Nephron (organoid): ENCODE data around the gene C1QL2.

Source experiments
- H3K27ac Mint-ChIP-seq, 3 experiments: 2 replicates each; pipeline ENCODE4 v1.8.0; 2020; ENCODE audit warnings: mixed read lengths in 3 of 3, mild to moderate bottlenecking in 2 of 3, moderate library complexity in 1 of 3
- H3K27me3 Mint-ChIP-seq: 2 replicates; pipeline ENCODE4 v1.8.0; 2021; ENCODE audit warnings: low read depth, mild to moderate bottlenecking, moderate library complexity, mixed read lengths
- H3K36me3 Mint-ChIP-seq: 2 replicates; pipeline ENCODE4 v1.8.0; 2020; ENCODE audit warnings: low read depth, mixed read lengths
- H3K4me1 Mint-ChIP-seq: 2 replicates; pipeline ENCODE4 v1.8.0; 2020; ENCODE audit warnings: mixed read lengths
- H3K4me3 Mint-ChIP-seq, 3 experiments: 2 replicates each; pipeline ENCODE4 v1.8.0; 2020; ENCODE audit warnings: mild to moderate bottlenecking in 3 of 3, mixed read lengths in 3 of 3, moderate library complexity in 2 of 3
- H3K9me3 Mint-ChIP-seq: 2 replicates; pipeline ENCODE4 v1.8.0; 2020; ENCODE audit warnings: mixed read lengths
- TF ChIP-seq, protein P1 (sequence below), 3 experiments: fragments of 200-600 bp; sonication (generic); IDR thresholded peaks; one replicate each; pipeline ENCODE4 v1.5.0; 2021; ENCODE audit warnings: antibody characterized with exemption in 3 of 3; ENCODE audit not compliant: unreplicated experiment in 3 of 3

C1QL2 gene

DNA sequence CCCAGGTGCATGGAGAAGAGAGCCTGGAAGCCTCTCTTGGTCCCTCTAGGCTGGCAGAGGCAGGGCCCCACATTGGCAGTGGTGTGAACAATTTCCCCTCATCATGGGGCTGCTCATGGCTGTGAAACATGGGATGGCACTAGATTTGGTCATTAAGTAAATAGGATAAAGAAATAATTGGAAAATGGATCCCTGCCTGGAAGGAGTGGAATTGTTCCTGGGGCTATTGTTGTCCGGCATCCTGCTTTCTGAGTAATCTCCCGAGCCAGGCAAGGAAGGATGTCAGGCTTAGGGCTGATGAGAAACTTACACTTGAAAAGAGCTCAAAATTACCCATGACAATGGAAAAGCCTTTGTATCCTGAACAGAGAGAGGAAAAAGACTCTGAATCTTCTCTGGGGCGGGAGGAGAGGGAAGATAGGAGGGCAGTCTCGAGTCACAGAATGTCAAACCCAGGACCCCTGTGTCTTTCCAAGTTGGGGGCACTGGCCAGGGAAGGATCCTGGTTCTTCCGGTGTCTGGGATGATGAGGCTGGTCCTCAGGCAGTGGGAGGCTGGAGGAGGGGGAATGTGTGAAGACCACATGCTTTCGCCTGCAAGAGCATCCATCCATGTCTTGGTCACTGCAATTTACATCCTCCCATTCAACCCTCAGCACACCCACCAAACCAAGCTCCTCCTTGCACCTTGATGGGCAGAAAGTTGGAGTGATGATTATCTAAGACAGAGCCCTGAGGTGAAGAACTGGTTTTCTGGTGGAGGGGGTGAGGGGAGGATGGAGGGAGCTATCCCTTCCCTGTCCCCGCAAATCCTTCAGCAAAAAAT lies 38.0 kb upstream of the C1QL2 start:
- no peak overlapping the region for H3K27ac Mint-ChIP-seq
- TF ChIP-seq, protein P1, sequence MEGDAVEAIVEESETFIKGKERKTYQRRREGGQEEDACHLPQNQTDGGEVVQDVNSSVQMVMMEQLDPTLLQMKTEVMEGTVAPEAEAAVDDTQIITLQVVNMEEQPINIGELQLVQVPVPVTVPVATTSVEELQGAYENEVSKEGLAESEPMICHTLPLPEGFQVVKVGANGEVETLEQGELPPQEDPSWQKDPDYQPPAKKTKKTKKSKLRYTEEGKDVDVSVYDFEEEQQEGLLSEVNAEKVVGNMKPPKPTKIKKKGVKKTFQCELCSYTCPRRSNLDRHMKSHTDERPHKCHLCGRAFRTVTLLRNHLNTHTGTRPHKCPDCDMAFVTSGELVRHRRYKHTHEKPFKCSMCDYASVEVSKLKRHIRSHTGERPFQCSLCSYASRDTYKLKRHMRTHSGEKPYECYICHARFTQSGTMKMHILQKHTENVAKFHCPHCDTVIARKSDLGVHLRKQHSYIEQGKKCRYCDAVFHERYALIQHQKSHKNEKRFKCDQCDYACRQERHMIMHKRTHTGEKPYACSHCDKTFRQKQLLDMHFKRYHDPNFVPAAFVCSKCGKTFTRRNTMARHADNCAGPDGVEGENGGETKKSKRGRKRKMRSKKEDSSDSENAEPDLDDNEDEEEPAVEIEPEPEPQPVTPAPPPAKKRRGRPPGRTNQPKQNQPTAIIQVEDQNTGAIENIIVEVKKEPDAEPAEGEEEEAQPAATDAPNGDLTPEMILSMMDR (IDR thresholded peaks at IDR 0.05; ENCODE audit: unreplicated experiment in 3 of 3), result no peak
- H3K27me3 Mint-ChIP-seq, result peaks cover 72% of the 10 kb centered on the region
- H3K4me3 Mint-ChIP-seq, result no peak overlapping the region
- no peaks in the 10 kb centered on the region for H3K4me1 Mint-ChIP-seq
- no peaks in the 10 kb centered on the region for H3K9me3 Mint-ChIP-seq
- H3K36me3 Mint-ChIP-seq, result no peaks in the 10 kb centered on the region

DNA sequence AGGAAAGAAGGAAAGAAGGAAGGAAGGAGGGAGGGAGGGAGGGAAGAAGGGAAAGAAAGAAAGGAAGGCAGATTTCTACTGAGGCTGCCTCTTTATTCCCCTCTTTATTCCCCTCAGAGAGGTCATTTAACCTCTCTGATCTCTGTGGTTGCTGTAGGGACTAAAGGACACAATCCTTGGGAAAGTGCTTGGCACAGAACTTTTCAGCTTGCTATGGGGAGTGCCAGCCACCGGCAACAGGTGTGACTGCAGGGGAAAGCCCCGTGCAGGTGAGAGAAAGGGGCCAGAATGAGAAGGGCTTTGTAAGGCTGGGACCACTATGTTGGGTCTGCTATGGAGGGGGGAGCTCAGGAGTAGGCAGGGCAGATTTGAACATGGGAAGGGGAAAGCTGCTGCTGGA lies 37.3 kb upstream of the C1QL2 start:
- Mint-ChIP-seq H3K27ac (no peak overlapping the region), H3K9me3 (no peaks in the 10 kb centered on the region), H3K4me1 (no peaks in the 10 kb centered on the region), H3K36me3 (no peaks in the 10 kb centered on the region), H3K4me3 (no peak overlapping the region), H3K27me3 (peaks cover 69% of the 10 kb centered on the region)
- TF ChIP-seq, protein P1 (IDR thresholded peaks at IDR 0.05; ENCODE audit: unreplicated experiment in 3 of 3), result no peak

DNA sequence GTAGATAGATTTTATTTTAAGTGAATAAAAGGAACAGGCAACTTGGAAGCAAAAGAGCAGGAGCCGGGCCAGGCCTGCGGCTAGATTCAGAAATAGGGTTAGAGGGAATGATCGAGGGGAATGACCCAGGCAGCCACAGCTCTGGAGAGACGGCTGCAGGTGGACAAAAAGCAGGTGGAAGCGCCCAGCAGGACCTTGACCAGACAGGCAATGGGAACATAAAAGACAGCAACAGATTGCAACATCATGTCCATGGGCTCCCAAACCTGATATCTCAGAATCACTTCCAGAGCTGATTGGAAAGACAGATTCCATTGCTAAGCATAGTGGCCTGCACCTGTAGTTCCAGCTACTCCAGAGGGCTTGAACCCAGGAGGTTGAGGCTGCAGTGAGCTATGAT lies 36.5 kb upstream of the C1QL2 start:
- TF ChIP-seq, protein P1 (IDR thresholded peaks at IDR 0.05; ENCODE audit: unreplicated experiment in 3 of 3), result no peak
- H3K9me3 Mint-ChIP-seq, result no peaks in the 10 kb centered on the region
- peaks cover 67% of the 10 kb centered on the region for H3K27me3 Mint-ChIP-seq
- no peaks in the 10 kb centered on the region for H3K4me1 Mint-ChIP-seq
- no peak overlapping the region for H3K4me3 Mint-ChIP-seq
- no peak overlapping the region for H3K27ac Mint-ChIP-seq
- H3K36me3 Mint-ChIP-seq, result no peaks in the 10 kb centered on the region

DNA sequence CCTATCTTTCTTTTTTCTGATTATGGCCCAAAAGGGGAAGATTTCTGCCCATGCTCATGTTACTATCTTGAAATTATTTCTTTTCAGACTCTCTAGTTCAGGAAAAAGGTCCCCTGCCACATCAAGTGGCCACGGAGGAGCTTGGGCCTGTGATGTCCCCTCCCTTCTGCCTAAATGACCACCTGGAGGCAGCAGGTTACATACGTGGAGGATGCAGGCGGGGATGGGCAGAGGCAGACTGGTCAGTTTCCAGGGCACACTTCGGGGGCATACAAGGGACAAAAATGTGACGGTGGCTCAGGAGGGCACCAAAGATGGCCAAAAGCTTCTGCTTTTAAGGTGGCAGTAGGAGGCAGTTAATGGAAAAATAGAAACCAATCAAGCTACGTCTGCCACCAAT lies 34.3 kb upstream of the C1QL2 start:
- TF ChIP-seq, protein P1 (IDR thresholded peaks at IDR 0.05; ENCODE audit: unreplicated experiment in 3 of 3), result no peak
- H3K4me1 Mint-ChIP-seq, result no peaks in the 10 kb centered on the region
- H3K27ac Mint-ChIP-seq, result no peak overlapping the region
- no peaks in the 10 kb centered on the region for H3K9me3 Mint-ChIP-seq
- no peaks in the 10 kb centered on the region for H3K36me3 Mint-ChIP-seq
- peaks cover 49% of the 10 kb centered on the region for H3K27me3 Mint-ChIP-seq
- no peak overlapping the region for H3K4me3 Mint-ChIP-seq

DNA sequence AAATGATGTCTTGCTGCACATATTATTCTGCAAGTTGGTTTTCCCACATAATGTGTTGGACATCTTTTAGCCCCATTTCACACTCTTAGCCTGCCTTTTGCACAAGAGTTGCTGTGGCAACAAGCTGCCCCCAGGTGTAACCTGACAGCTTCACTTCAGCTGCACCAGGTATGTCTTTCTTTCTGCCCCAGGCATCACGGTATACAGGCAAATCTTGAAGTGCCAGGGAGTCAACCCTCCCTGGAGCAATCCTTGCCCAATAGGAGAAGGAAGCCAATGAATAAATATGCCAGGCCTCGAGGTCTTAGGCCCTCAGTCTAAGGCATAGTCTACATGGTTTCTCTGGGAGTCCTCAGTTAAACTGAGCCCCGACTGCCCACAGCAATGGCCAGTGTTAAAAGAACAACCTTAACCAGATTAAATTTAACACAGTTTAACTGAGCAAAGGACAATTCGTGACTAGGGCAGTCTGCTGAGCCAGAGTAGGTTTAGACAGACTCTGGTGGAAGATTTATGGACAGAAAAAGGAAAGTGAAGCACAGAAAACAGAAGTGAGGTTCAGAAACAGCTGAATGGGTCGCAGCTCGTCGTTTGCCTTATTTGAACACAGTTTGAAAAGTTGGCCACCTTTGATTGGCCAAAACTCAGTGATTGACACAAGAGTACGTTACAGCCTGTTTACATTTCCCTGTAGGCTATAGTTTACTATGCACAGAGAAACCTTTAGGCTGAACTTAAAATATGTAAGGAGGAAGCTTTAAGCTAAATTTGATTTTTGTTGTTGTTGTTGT lies 32.0 kb upstream of the C1QL2 start:
- H3K27me3 Mint-ChIP-seq, result peaks cover 38% of the 10 kb centered on the region
- H3K36me3 Mint-ChIP-seq, result no peaks in the 10 kb centered on the region
- no peaks in the 10 kb centered on the region for H3K4me1 Mint-ChIP-seq
- H3K9me3 Mint-ChIP-seq, result no peaks in the 10 kb centered on the region
- TF ChIP-seq, protein P1 (IDR thresholded peaks at IDR 0.05; ENCODE audit: unreplicated experiment in 3 of 3), result no peak
- no peak overlapping the region for H3K4me3 Mint-ChIP-seq
- no peak overlapping the region for H3K27ac Mint-ChIP-seq
